Right hindlimb (tissue), 1 donor: Measurements from ENCODE around the gene ADAMTS10.
"Not testable (repeated sequence)": the region's sequence is repeated elsewhere in the genome, so short reads cannot be mapped to it uniquely, and the experiment has no call there.

ENCODE experiments used
- DNase-seq: peaks from one replicate; pipeline ENCODE4 v3.0.0-alpha.2; 2018

ADAMTS10 gene

GRCh38 chr19:8622886-8623285, 12.4 kb upstream of the ADAMTS10 start:
- not testable (repeated sequence) for DNase-seq

GRCh38 chr19:8618751-8619150, 8.2 kb upstream of the ADAMTS10 start:
- no peak for DNase-seq

GRCh38 chr19:8617984-8618383, 7.5 kb upstream of the ADAMTS10 start:
- no peak for DNase-seq

GRCh38 chr19:8617325-8617724, 6.8 kb upstream of the ADAMTS10 start:
- DNase-seq: not testable (repeated sequence)

GRCh38 chr19:8616861-8617260, 6.3 kb upstream of the ADAMTS10 start:
- DNase-seq: no peak

- peak; percentile 61 for DNase-seq
Measured at GRCh38 chr19:8615813-8616596, 5.5 kb upstream of the ADAMTS10 start.

- DNase-seq: no peak
Measured at GRCh38 chr19:8615024-8615423, 4.5 kb upstream of the ADAMTS10 start.

GRCh38 chr19:8614455-8614854, 3.9 kb upstream of the ADAMTS10 start:
- DNase-seq: no peak

GRCh38 chr19:8612807-8613171, 2.3 kb upstream of the ADAMTS10 start:
- DNase-seq: no peak

GRCh38 chr19:8611877-8612806, 1.6 kb upstream of the ADAMTS10 start:
- DNase-seq: peak; percentile 79

GRCh38 chr19:8611391-8611876, 919 bp upstream of the ADAMTS10 start:
- DNase-seq: peak; percentile 59

- no peak for DNase-seq
Measured at GRCh38 chr19:8610936-8611300, 403 bp upstream of the ADAMTS10 start.

GRCh38 chr19:8609279-8610040, 1.1 kb downstream of the ADAMTS10 start:
- peak; percentile 85 for DNase-seq

GRCh38 chr19:8608941-8609278, 1.6 kb downstream of the ADAMTS10 start:
- no peak for DNase-seq

GRCh38 chr19:8607386-8607785, 3.1 kb downstream of the ADAMTS10 start:
- DNase-seq: peak; percentile 65

- no peak for DNase-seq
Measured at GRCh38 chr19:8605514-8605913, 5.0 kb downstream of the ADAMTS10 start.

GRCh38 chr19:8601796-8602195, 8.7 kb downstream of the ADAMTS10 start:
- DNase-seq: no peak

- DNase-seq: no peak
Measured at GRCh38 chr19:8600816-8601215, 9.7 kb downstream of the ADAMTS10 start.

- DNase-seq: no peak
Measured at GRCh38 chr19:8600064-8600463, 10.5 kb downstream of the ADAMTS10 start.

GRCh38 chr19:8596168-8596567, 14.3 kb downstream of the ADAMTS10 start:
- no peak for DNase-seq

GRCh38 chr19:8595651-8596050, 14.9 kb downstream of the ADAMTS10 start:
- no peak for DNase-seq

GRCh38 chr19:8593931-8594330, 16.6 kb downstream of the ADAMTS10 start:
- DNase-seq: no peak
